ENCODE results near the gene HNRNPH2. TPM values are rescaled to one million over a fixed set of nuclear protein-coding genes. Genes with fewer than 3 reads are reported as not detected.

The HNRNPH2 gene
- total and polyA plus RNA-seq, 10 of the 15 experiments (the other 5 are each of a cell fraction or from before 2014, with no cell fraction given), result 34.5 to 102 (median 61.4) TPM

GRCh38 chrX:101385795-101386541 lies 22.1 kb upstream of the HNRNPH2 start, which contains the start of gene BTK (continued):
- no peak for TF ChIP-seq RAD21 (IDR thresholded peaks at IDR 0.05; ENCODE audit: insufficient read depth, low read depth, low read length)
- no peak for TF ChIP-seq HDAC2 (IDR thresholded peaks at IDR 0.05)
- TF ChIP-seq USF2 (IDR thresholded peaks at IDR 0.05; ENCODE audit: borderline replicate concordance, low read depth, low read length), result no peak
- no peak for TF ChIP-seq NFYB (IDR thresholded peaks at IDR 0.05; ENCODE audit: insufficient read depth, low read depth, low read length)
- 0 out of 4 replicates have a peak, but pooled peaks of 1 of the 2 experiments have one; percentile 19 for TF ChIP-seq ETV6 (conservative IDR thresholded peaks at IDR 0.05 in 1 of 2, IDR thresholded peaks at IDR 0.05 in 1 of 2; ENCODE audit: borderline replicate concordance in 1 of 2, low read depth in 1 of 2)
- TF ChIP-seq PAX8 (IDR thresholded peaks at IDR 0.05), result no peak
- TF ChIP-seq PML (IDR thresholded peaks at IDR 0.05; ENCODE audit: low read length), result 0 out of 2 replicates have a peak, but pooled peaks have one; percentile 62
- no peak for TF ChIP-seq BCL11A (IDR thresholded peaks at IDR 0.05; ENCODE audit: low read depth, low read length)
- no peak for TF ChIP-seq CHD4 (IDR thresholded peaks at IDR 0.05)
- TF ChIP-seq ZZZ3 (IDR thresholded peaks at IDR 0.05; ENCODE audit: control insufficient read depth, insufficient read length, low read depth), result no peak
- peak; percentile 47 for TF ChIP-seq CBFB (IDR thresholded peaks at IDR 0.05; ENCODE audit: low read depth)
- TF ChIP-seq ZBTB4 (CRISPR knock-in tag; IDR thresholded peaks at IDR 0.05), result no peak
- no peak for TF ChIP-seq YBX1 (IDR thresholded peaks at IDR 0.05)
- TF ChIP-seq TCF12 (IDR thresholded peaks at IDR 0.05; ENCODE audit: low read depth, low read length), result no peak
- no peak for TF ChIP-seq PAX5 (IDR thresholded peaks at IDR 0.05; ENCODE audit: borderline replicate concordance, low read depth, low read length)
- TF ChIP-seq EGR1 (IDR thresholded peaks at IDR 0.05; ENCODE audit: borderline replicate concordance in 1 of 2, low read depth in 2 of 2, low read length in 2 of 2), result peak in 1 of 2 experiments; percentile 57; a peak in 1 of 3 replicates
- no peak for TF ChIP-seq MEF2A (IDR thresholded peaks at IDR 0.05; ENCODE audit: insufficient read depth, low read depth, low read length)
- TF ChIP-seq IRF3 (IDR thresholded peaks at IDR 0.05), result no peak
- TF ChIP-seq SRF (IDR thresholded peaks at IDR 0.05; ENCODE audit: low read depth in 2 of 2, low read length in 2 of 2), result no peak
- no peak for TF ChIP-seq BCL3 (IDR thresholded peaks at IDR 0.05; ENCODE audit: borderline replicate concordance, insufficient read depth, low read depth, low read length, poor library complexity, severe bottlenecking)
- no peak for TF ChIP-seq CEBPB (IDR thresholded peaks at IDR 0.05; ENCODE audit: borderline replicate concordance in 1 of 2, low read depth in 2 of 2, low read length in 2 of 2)
- TF ChIP-seq GABPA (IDR thresholded peaks at IDR 0.05; ENCODE audit: low read depth), result no peak
- TF ChIP-seq RELA (IDR thresholded peaks at IDR 0.05; ENCODE audit: borderline replicate concordance, partially characterized antibody), result no peak
- peak in 1 of 2 experiments; percentile 38; a peak in 2 of 4 replicates for TF ChIP-seq IKZF2 (IDR thresholded peaks at IDR 0.05)
